Measurements from ENCODE around the gene ACER2. TPM values are rescaled to one million over a fixed set of nuclear protein-coding genes. Genes with fewer than 3 reads are reported as not detected.

Gene ACER2
- total and polyA plus RNA-seq, 8 donors = 0.23 to 54.3 (median 20.5) TPM; not detected in 1

DNA sequence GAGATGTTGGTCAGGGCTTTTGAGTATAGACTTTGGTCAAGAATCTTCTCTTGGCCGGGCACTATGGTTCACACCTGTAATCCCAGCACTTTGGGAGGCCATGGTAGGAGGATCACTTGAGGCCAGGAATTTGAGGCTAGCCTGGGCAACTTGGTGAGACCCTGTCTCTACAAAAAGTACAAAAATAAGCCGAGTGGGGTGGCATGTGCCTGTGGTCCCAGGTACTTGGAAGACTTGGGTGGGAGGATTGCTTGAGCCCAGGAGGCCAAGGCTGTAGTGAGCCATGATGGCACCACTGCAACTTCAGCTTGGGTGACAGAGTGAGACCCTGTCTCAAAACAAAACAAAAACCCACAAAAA is 57.5 kb downstream of the ACER2 start:
- Histone ChIP-seq H3K27ac (no peak overlapping the region), H3K36me3 (no peaks in the 10 kb centered on the region), H3K9me3 (no peaks in the 10 kb centered on the region), H3K27me3 (no peaks in the 10 kb centered on the region), H3K4me1 (peaks cover 8 to 13% (median 12%) of the 10 kb centered on the region in 4 donors), H3K4me3 (no peak overlapping the region)
- intact Hi-C loops (cut with DNase I; ENCODE audit: low total_unique reads) = no loop called here
- WGBS, 5 donors = 91 to 96% (median 94%) methylated on average over 2 of the region's 2 CpGs
- no peak for DNase-seq
- TF ChIP-seq POLR2A (IDR thresholded peaks at IDR 0.05) (no peak), EP300 (IDR thresholded peaks at IDR 0.05) (no peak)

DNA sequence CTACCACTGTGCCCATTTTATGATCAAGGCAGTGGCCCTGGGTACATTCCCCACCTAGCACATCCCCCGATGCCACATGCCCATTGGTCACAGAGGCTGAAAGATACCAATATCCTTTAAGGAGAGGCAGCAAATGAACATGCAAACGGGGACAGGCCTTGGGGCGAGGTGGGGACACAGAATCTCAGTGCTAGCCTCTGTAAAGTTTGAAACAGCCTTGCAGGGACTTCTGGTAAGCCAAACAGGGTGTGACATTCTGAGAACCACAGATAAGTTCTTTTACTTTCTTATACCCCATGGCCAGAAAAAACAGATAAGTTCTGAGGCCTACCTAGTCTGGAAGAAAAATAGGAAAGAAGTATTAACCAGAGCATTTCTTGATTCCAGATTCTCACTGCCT is 60.5 kb downstream of the ACER2 start:
- Histone ChIP-seq H3K27me3 (no peaks in the 10 kb centered on the region), H3K27ac (no peak overlapping the region), H3K36me3 (no peaks in the 10 kb centered on the region), H3K4me1 (peaks cover 10 to 21% (median 17%) of the 10 kb centered on the region in 4 donors), H3K9me3 (no peaks in the 10 kb centered on the region), H3K4me3 (no peak overlapping the region)
- WGBS, 5 donors = 52 to 77% (median 71%) methylated on average over 3 of the region's 3 CpGs
- no peak for DNase-seq
- intact Hi-C loops (cut with DNase I; ENCODE audit: low total_unique reads) = no loop called here
- TF ChIP-seq POLR2AphosphoS5 (IDR thresholded peaks at IDR 0.05) (no peak), POLR2A (IDR thresholded peaks at IDR 0.05) (no peak), EP300 (IDR thresholded peaks at IDR 0.05) (no peak)
- TF ChIP-seq, protein P1, sequence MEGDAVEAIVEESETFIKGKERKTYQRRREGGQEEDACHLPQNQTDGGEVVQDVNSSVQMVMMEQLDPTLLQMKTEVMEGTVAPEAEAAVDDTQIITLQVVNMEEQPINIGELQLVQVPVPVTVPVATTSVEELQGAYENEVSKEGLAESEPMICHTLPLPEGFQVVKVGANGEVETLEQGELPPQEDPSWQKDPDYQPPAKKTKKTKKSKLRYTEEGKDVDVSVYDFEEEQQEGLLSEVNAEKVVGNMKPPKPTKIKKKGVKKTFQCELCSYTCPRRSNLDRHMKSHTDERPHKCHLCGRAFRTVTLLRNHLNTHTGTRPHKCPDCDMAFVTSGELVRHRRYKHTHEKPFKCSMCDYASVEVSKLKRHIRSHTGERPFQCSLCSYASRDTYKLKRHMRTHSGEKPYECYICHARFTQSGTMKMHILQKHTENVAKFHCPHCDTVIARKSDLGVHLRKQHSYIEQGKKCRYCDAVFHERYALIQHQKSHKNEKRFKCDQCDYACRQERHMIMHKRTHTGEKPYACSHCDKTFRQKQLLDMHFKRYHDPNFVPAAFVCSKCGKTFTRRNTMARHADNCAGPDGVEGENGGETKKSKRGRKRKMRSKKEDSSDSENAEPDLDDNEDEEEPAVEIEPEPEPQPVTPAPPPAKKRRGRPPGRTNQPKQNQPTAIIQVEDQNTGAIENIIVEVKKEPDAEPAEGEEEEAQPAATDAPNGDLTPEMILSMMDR (IDR thresholded peaks at IDR 0.05) = no peak

DNA sequence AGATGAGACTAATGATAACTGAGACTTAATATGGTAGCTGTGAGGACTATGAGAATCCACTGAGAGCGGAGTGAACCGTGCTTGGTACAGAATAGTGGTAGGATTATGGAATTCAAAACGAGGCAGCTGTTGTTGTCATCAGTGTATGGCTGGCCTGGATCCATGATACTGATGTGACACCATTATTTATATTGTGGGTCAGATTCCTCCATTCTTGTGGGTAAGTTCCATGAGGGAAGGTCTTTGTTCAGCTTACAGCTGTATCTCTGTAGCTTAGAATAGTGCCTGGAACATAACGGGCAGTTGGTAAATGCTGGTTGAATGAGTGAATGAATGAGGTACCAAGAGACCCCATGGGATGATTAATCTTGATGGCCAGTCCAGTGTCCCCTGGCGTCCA is 61.8 kb downstream of the ACER2 start:
- DNase-seq = no peak
- intact Hi-C loops (cut with DNase I; ENCODE audit: low total_unique reads) = no loop called here
- H3K27ac ChIP-seq = no peak overlapping the region
- no peaks in the 10 kb centered on the region for H3K27me3 ChIP-seq
- no peaks in the 10 kb centered on the region for H3K9me3 ChIP-seq
- WGBS, 5 donors = 66 to 79% (median 71%) methylated on average over 5 of the region's 5 CpGs
- H3K4me1 ChIP-seq = peaks cover 0 to 11% (median 8%) of the 10 kb centered on the region in 4 donors
- no peaks in the 10 kb centered on the region for H3K36me3 ChIP-seq
- H3K4me3 ChIP-seq = no peak overlapping the region
- TF ChIP-seq, protein P1 (IDR thresholded peaks at IDR 0.05) = no peak
- TF ChIP-seq EP300 (IDR thresholded peaks at IDR 0.05) (no peak), POLR2AphosphoS5 (IDR thresholded peaks at IDR 0.05) (no peak), POLR2A (IDR thresholded peaks at IDR 0.05) (no peak)

DNA sequence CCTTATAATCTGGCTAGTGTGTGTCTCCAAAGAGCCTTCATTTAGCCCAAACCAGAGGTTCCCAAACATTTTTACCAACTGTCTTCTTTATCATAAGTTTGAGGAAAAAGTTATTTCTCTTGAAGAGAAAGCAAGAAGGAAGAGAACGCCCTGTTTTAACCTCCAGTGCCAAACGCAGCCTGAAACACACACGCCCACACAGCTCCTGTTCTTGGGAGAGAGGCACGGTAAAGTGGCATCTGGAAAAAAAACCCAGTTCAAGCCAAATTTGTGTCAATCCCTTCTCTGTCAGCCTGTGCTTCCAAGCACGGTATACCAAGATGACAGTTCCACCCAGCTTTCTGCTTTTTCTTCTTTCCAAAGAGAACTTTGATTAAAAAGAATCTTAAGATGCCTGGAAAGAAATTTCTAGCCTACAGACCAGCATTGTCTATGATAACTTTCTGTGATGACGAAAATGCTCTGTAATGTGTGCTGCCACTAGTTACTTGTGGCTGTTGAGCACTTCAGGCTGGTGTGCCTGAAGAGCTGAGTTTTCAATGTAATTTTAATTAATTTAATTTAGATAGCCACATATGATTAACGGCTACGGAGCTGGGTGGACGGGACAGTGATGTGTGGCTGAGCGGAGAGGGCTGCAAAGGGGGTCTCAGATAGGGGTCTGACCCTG is 62.3 kb downstream of the ACER2 start:
- Histone ChIP-seq H3K4me3 (no peak overlapping the region), H3K36me3 (no peaks in the 10 kb centered on the region), H3K27ac (no peak overlapping the region), H3K9me3 (no peaks in the 10 kb centered on the region), H3K27me3 (no peaks in the 10 kb centered on the region), H3K4me1 (peaks cover 0 to 11% (median 8%) of the 10 kb centered on the region in 4 donors)
- 53 to 63% (median 58%) methylated on average over 10 of the region's 10 CpGs for WGBS, 5 donors
- no peak for DNase-seq
- TF ChIP-seq EP300 (IDR thresholded peaks at IDR 0.05) (no peak), POLR2AphosphoS5 (IDR thresholded peaks at IDR 0.05) (no peak)
- TF ChIP-seq, protein P1 (IDR thresholded peaks at IDR 0.05) = no peak
- intact Hi-C loops (cut with DNase I; ENCODE audit: low total_unique reads) = no loop called here

Measured in stomach (tissue), 9 donors.